ENCODE data around the gene THOC6. TPM values are rescaled to one million over a fixed set of nuclear protein-coding genes. Genes with fewer than 3 reads are reported as not detected.

The THOC6 gene
- total RNA-seq, 2 experiments from 2014 or later = 12.0 to 12.9 TPM

GRCh38 chr16:3007957-3008689 lies 15.7 kb upstream of the THOC6 start:
- intact Hi-C loops (cut with DNase I, micrococcal nuclease) = no loop called here

GRCh38 chr16:3008690-3009037 lies 15.2 kb upstream of the THOC6 start:
- POLR2A ChIA-PET = interaction anchor here (1.2 to 1.4 kb wide), 2 partner anchors 12 to 14 kb away, joined by 8 read pairs; partner anchors contain the start of genes HCFC1R1 and TNFRSF12A
- TF ChIP-seq, protein P1, sequence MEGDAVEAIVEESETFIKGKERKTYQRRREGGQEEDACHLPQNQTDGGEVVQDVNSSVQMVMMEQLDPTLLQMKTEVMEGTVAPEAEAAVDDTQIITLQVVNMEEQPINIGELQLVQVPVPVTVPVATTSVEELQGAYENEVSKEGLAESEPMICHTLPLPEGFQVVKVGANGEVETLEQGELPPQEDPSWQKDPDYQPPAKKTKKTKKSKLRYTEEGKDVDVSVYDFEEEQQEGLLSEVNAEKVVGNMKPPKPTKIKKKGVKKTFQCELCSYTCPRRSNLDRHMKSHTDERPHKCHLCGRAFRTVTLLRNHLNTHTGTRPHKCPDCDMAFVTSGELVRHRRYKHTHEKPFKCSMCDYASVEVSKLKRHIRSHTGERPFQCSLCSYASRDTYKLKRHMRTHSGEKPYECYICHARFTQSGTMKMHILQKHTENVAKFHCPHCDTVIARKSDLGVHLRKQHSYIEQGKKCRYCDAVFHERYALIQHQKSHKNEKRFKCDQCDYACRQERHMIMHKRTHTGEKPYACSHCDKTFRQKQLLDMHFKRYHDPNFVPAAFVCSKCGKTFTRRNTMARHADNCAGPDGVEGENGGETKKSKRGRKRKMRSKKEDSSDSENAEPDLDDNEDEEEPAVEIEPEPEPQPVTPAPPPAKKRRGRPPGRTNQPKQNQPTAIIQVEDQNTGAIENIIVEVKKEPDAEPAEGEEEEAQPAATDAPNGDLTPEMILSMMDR (IDR thresholded peaks at IDR 0.05) = no peak
- Histone ChIP-seq H3K27ac (ENCODE audit: low read depth in 1 of 2, low read length in 2 of 2) (no peak overlapping the region), H3K9me3 (ENCODE audit: control insufficient read depth in 1 of 2, insufficient read depth in 1 of 2, low read length in 2 of 2) (peaks cover 0 to 5% of the 10 kb centered on the region in 2 experiments), H3K4me3 (ENCODE audit: low read length) (peak overlapping the region; percentile 20), H3K27me3 (ENCODE audit: control insufficient read depth in 1 of 2, insufficient read depth in 2 of 2, low read length in 2 of 2) (peaks cover 6 to 9% of the 10 kb centered on the region in 2 experiments), H3K4me1 (ENCODE audit: insufficient read depth, low read length) (peaks cover 51% of the 10 kb centered on the region), H3K36me3 (ENCODE audit: insufficient read depth, low read length) (no peaks in the 10 kb centered on the region)
- H3K9me3 Mint-ChIP-seq = no peaks in the 10 kb centered on the region
- peaks cover 30% of the 10 kb centered on the region for H3K27me3 Mint-ChIP-seq
- intact Hi-C loops (cut with DNase I, micrococcal nuclease) = no loop called here
- CTCF ChIA-PET = interaction anchor here (11.4 kb wide), 1 partner anchor 21 kb away, joined by 181 read pairs; no protein-coding TSS in a partner anchor
- no peak overlapping the region for H3K27ac Mint-ChIP-seq
- no peaks in the 10 kb centered on the region for H3K36me3 Mint-ChIP-seq (ENCODE audit: low read depth)
- DNase-seq (no peak), ATAC-seq (ENCODE audit: poor library complexity) (no peak)
- peaks cover 32% of the 10 kb centered on the region for H3K4me1 Mint-ChIP-seq (ENCODE audit: low read depth)
- H3K4me3 Mint-ChIP-seq = peak overlapping the region; percentile 71

More at GRCh38 chr16:3007957-3008689, 15.7 kb upstream of the THOC6 start:
- H3K27ac ChIP-seq (ENCODE audit: low read depth in 1 of 2, low read length in 2 of 2) = no peak overlapping the region
- TF ChIP-seq, protein P1 (IDR thresholded peaks at IDR 0.05) = no peak
- peak in 4 of 14 experiments; percentile 27 to 59 (median 45) for DNase-seq
- no peak overlapping the region for H3K27ac Mint-ChIP-seq
- H3K9me3 Mint-ChIP-seq = no peaks in the 10 kb centered on the region
- ATAC-seq (ENCODE audit: poor library complexity) = no peak
- H3K36me3 ChIP-seq (ENCODE audit: insufficient read depth, low read length) = no peaks in the 10 kb centered on the region
- H3K4me1 ChIP-seq (ENCODE audit: insufficient read depth, low read length) = peaks cover 54% of the 10 kb centered on the region
- ChIA-PET CTCF (interaction anchor here (1.7 to 11.4 kb wide), 2 partner anchors 13 to 22 kb away, joined by 5 to 181 read pairs; no protein-coding TSS in a partner anchor), POLR2A (interaction anchor here (1.1 to 1.4 kb wide), 4 partner anchors 13 to 140 kb away, joined by 4 to 8 read pairs (median 8); partner anchors contain the start of genes HCFC1R1 and TNFRSF12A)
- peaks cover 31% of the 10 kb centered on the region for H3K27me3 Mint-ChIP-seq
- peak overlapping the region; percentile 71 for H3K4me3 Mint-ChIP-seq
- H3K27me3 ChIP-seq (ENCODE audit: control insufficient read depth in 1 of 2, insufficient read depth in 2 of 2, low read length in 2 of 2) = peaks cover 4 to 6% of the 10 kb centered on the region in 2 experiments
- H3K4me3 ChIP-seq (ENCODE audit: low read length) = peak overlapping the region; percentile 20
- H3K36me3 Mint-ChIP-seq (ENCODE audit: low read depth) = no peaks in the 10 kb centered on the region
- H3K4me1 Mint-ChIP-seq (ENCODE audit: low read depth) = peaks cover 33% of the 10 kb centered on the region
- H3K9me3 ChIP-seq (ENCODE audit: control insufficient read depth in 1 of 2, insufficient read depth in 1 of 2, low read length in 2 of 2) = peaks cover 0 to 5% of the 10 kb centered on the region in 2 experiments

DNA sequence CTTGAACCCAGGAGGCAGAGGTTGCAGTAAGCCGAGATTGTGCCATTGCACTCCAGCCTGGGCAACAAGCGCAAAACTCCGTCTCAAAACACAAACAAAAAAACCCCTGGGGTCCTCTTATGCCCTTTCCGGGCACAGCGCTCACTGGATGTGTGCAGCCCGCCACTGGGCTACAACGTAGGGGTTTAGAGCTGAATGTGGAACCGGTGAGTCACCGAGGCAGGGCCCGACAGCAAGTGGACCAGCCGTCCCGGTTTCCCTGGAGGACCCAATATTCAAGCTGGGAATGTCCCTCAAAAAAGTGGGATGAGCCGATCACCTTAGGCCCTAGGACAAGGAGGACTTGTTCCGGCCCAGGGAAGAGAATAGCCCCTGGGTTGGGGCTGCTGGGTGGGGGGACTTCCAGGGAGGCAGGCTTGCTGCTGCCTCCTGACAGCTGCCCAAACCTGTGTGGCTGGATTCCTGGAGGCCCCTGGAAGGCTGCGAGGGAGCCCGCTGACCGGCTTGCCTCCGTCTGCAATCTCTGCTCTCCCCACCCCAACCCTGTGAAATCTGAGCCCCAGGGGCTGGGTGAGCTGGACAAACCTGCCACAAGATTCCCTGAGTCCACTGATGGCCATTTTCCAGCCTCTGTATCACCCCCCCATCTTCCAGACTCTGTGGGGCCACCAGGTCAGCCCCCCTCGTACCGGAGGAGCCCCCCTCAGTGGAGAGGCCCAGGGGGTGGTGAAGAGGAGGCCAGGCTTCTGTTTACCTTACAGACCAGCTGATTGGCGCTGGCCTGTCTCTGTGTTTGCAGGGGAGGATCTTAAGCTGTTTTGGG lies 14.1 kb upstream of the THOC6 start:
- Mint-ChIP-seq H3K4me1 (ENCODE audit: low read depth) (peaks cover 27% of the 10 kb centered on the region), H3K36me3 (ENCODE audit: low read depth) (no peaks in the 10 kb centered on the region), H3K27ac (no peak overlapping the region), H3K27me3 (peaks cover 31% of the 10 kb centered on the region), H3K9me3 (no peaks in the 10 kb centered on the region), H3K4me3 (no peak overlapping the region)
- ATAC-seq (ENCODE audit: poor library complexity) = no peak
- intact Hi-C loops (cut with DNase I, micrococcal nuclease) = no loop called here
- H3K36me3 ChIP-seq (ENCODE audit: insufficient read depth, low read length) = no peaks in the 10 kb centered on the region
- no peak overlapping the region for H3K27ac ChIP-seq (ENCODE audit: low read depth in 1 of 2, low read length in 2 of 2)
- no peak overlapping the region for H3K4me3 ChIP-seq (ENCODE audit: low read length)
- TF ChIP-seq, protein P1 (IDR thresholded peaks at IDR 0.05) = no peak
- H3K4me1 ChIP-seq (ENCODE audit: insufficient read depth, low read length) = peaks cover 49% of the 10 kb centered on the region
- peaks cover 0 to 10% of the 10 kb centered on the region in 2 experiments for H3K9me3 ChIP-seq (ENCODE audit: control insufficient read depth in 1 of 2, insufficient read depth in 1 of 2, low read length in 2 of 2)
- DNase-seq = no peak
- H3K27me3 ChIP-seq (ENCODE audit: control insufficient read depth in 1 of 2, insufficient read depth in 2 of 2, low read length in 2 of 2) = peaks cover 6 to 9% of the 10 kb centered on the region in 2 experiments
- ChIA-PET POLR2A (interaction anchor here (0.5 kb wide), 1 partner anchor 54 kb away, joined by 5 read pairs; no protein-coding TSS in a partner anchor), CTCF (interaction anchor here (11.4 kb wide), 1 partner anchor 20 kb away, joined by 181 read pairs; no protein-coding TSS in a partner anchor)
